Ishikawa (cell line): ENCODE measurements around the gene EMC9.
A peak's percentile ranks its signal among the peaks of the same experiment; 100 is the strongest.

ENCODE experiments used
- CEBPB ChIP-seq: IDR thresholded peaks from 2 replicates; pipeline ENCODE4 v1.6.1; 2012
- CREB1 ChIP-seq: IDR thresholded peaks from 2 replicates; pipeline ENCODE4 v1.6.1; 2012; ENCODE audit warnings: low read depth
- EGR1 ChIP-seq: IDR thresholded peaks from 2 replicates; pipeline ENCODE4 v1.6.1; 2012
- EP300 ChIP-seq: IDR thresholded peaks from 2 replicates; pipeline ENCODE4 v1.6.1; 2012; ENCODE audit warnings: borderline replicate concordance
- FOXM1 ChIP-seq: IDR thresholded peaks from 2 replicates; pipeline ENCODE4 v1.6.1; 2012; ENCODE audit warnings: low read depth, borderline replicate concordance
- NFIC ChIP-seq: IDR thresholded peaks from 2 replicates; pipeline ENCODE4 v1.6.1; 2012
- RAD21 ChIP-seq: IDR thresholded peaks from 2 replicates; pipeline ENCODE4 v1.6.1; 2012; ENCODE audit warnings: low read depth
- TAF1 ChIP-seq: IDR thresholded peaks from 2 replicates; pipeline ENCODE4 v1.6.1; 2012; ENCODE audit warnings: low read depth, mild to moderate bottlenecking
- TCF12 ChIP-seq: IDR thresholded peaks from 2 replicates; pipeline ENCODE4 v1.6.1; 2012; ENCODE audit warnings: low read depth
- TEAD4 ChIP-seq: IDR thresholded peaks from 2 replicates; pipeline ENCODE4 v1.6.1; 2012
- YY1 ChIP-seq: IDR thresholded peaks from 2 replicates; pipeline ENCODE4 v1.6.1; 2012; ENCODE audit warnings: low read depth
- ZBTB7A ChIP-seq: IDR thresholded peaks from 2 replicates; pipeline ENCODE4 v1.6.1; 2012; ENCODE audit warnings: low read depth
- TF ChIP-seq, protein P1 (sequence below): IDR thresholded peaks from 2 replicates; pipeline ENCODE4 v1.6.1; 2012
- TF ChIP-seq, protein P2 (sequence below): IDR thresholded peaks from 2 replicates; pipeline ENCODE4 v1.6.1; 2012; ENCODE audit warnings: low read depth, mild to moderate bottlenecking
- TF ChIP-seq, protein P3 (sequence below): IDR thresholded peaks from 2 replicates; pipeline ENCODE4 v1.6.1; 2012

EMC9 gene

DNA sequence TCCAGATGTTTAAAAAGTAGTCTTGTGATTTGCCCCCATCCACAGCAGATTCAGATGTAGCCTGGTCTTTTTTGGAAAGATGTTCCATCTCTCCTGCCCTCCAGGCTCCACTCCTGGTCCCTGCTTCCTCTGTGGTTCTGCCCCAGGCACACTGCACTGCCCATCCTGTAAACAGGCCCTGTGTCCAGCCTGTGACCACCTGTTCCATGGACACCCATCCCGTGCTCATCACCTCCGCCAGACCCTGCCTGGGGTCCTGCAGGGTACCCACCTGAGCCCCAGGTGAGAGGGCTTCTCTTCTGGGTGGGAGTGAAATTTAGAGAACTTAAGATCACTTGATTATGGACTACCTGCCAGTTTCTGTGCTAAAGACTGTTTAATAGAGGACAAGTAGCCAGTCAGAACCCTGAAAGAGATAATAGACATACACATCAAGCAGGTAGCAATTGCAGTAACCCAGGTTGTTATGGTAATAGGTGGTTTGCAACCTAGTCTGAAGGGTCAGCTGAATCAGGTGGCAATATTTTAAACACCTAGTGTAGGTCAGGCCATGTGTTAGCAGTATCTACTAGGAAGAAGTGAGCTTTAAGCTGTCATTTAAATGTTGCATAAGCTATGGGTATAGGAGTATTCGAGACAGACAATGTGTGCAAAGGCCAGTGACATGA lies 8.0 kb upstream of the EMC9 start:
- no peak for TF ChIP-seq EP300
- no peak for TF ChIP-seq NFIC
- no peak for TF ChIP-seq TEAD4
- no peak for TF ChIP-seq RAD21
- TF ChIP-seq EGR1: no peak
- TF ChIP-seq, protein P1, sequence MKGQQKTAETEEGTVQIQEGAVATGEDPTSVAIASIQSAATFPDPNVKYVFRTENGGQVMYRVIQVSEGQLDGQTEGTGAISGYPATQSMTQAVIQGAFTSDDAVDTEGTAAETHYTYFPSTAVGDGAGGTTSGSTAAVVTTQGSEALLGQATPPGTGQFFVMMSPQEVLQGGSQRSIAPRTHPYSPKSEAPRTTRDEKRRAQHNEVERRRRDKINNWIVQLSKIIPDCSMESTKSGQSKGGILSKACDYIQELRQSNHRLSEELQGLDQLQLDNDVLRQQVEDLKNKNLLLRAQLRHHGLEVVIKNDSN: no peak
- no peak for TF ChIP-seq TCF12
- TF ChIP-seq CEBPB: no peak
- TF ChIP-seq YY1: no peak
- no peak for TF ChIP-seq FOXM1
- no peak for TF ChIP-seq CREB1
- no peak for TF ChIP-seq ZBTB7A
- TF ChIP-seq, protein P2, sequence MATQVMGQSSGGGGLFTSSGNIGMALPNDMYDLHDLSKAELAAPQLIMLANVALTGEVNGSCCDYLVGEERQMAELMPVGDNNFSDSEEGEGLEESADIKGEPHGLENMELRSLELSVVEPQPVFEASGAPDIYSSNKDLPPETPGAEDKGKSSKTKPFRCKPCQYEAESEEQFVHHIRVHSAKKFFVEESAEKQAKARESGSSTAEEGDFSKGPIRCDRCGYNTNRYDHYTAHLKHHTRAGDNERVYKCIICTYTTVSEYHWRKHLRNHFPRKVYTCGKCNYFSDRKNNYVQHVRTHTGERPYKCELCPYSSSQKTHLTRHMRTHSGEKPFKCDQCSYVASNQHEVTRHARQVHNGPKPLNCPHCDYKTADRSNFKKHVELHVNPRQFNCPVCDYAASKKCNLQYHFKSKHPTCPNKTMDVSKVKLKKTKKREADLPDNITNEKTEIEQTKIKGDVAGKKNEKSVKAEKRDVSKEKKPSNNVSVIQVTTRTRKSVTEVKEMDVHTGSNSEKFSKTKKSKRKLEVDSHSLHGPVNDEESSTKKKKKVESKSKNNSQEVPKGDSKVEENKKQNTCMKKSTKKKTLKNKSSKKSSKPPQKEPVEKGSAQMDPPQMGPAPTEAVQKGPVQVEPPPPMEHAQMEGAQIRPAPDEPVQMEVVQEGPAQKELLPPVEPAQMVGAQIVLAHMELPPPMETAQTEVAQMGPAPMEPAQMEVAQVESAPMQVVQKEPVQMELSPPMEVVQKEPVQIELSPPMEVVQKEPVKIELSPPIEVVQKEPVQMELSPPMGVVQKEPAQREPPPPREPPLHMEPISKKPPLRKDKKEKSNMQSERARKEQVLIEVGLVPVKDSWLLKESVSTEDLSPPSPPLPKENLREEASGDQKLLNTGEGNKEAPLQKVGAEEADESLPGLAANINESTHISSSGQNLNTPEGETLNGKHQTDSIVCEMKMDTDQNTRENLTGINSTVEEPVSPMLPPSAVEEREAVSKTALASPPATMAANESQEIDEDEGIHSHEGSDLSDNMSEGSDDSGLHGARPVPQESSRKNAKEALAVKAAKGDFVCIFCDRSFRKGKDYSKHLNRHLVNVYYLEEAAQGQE: no peak

DNA sequence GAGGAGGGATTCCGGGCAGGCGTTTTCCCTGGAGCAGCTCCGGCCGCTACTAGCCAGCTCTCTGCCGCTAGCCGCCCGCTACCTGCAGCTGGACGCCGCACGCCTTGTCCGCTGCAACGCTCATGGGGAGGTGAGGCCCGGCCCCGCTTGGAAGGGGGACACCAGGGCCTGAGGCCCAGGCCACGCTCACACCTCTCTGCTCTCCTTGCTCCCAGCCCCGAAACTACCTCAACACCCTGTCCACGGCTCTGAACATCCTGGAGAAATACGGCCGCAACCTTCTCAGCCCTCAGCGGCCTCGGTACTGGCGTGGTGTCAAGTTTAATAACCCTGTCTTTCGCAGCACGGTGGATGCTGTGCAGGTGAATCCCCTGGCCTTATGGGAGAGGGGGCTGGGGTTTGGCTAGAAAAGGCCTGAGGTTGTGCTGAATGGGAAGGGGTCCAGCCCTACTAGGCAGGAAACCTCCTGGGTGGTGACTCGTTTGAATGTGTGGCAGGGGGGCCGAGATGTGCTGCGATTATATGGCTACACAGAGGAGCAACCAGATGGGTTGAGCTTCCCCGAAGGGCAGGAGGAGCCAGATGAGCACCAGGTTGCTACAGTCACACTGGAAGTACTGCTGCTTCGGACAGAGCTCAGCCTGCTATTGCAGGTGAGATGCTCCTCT lies 6.5 kb upstream of the EMC9 start:
- TF ChIP-seq FOXM1: no peak
- no peak for TF ChIP-seq TCF12
- TF ChIP-seq, protein P2: no peak
- no peak for TF ChIP-seq RAD21
- TF ChIP-seq CEBPB: no peak
- TF ChIP-seq EP300: no peak
- TF ChIP-seq, protein P3, sequence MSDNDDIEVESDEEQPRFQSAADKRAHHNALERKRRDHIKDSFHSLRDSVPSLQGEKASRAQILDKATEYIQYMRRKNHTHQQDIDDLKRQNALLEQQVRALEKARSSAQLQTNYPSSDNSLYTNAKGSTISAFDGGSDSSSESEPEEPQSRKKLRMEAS: no peak
- no peak for TF ChIP-seq ZBTB7A
- no peak for TF ChIP-seq NFIC
- no peak for TF ChIP-seq EGR1
- TF ChIP-seq, protein P1: no peak
- no peak for TF ChIP-seq TAF1

DNA sequence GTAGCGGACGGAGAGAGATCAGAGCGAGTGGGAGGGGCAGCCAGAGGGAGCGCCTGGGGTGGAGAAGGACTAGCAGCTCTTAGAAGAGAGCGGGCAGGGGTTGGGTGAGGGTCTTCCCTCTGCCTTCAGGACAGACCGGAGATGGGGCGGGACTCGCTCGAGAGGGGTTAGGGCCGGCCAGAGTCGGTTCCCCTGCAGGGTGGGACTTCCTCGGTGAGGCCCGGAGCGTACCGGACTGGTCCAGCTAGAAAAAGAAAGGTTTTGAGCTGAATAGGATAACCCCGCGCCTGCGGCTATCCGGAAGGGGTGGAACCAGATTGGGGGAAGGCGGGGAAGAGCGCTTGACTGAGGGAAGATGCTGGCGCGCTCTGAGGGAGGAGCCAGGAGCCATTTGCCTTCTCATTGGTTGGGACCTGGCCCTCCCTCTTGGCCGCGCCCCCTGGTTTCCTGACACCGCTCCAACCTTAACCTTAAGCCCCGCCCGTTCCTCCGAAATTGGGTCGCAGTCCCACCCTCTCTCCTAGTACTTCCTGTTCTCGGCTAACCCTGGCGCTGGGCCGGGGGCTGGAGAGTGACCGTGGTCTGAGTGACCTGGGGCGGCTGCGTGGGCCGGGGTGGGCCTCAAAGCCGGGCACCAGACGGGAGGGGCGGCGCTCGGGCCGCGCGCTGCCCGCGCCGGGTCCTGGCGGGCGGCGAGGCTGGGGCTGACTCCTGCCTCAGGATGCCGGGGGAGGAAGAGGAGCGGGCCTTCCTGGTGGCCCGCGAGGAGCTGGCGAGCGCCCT lies 5.8 kb upstream of the EMC9 start, which contains the start of gene RNF31:
TSS of gene RNF31 (plus strand) at position 521 of the 783 bp plus-strand sequence. CDS start at position 722, 201 bp downstream.
- TF ChIP-seq RAD21 (no peak), TAF1 (peak; percentile 38), CREB1 (no peak)

DNA sequence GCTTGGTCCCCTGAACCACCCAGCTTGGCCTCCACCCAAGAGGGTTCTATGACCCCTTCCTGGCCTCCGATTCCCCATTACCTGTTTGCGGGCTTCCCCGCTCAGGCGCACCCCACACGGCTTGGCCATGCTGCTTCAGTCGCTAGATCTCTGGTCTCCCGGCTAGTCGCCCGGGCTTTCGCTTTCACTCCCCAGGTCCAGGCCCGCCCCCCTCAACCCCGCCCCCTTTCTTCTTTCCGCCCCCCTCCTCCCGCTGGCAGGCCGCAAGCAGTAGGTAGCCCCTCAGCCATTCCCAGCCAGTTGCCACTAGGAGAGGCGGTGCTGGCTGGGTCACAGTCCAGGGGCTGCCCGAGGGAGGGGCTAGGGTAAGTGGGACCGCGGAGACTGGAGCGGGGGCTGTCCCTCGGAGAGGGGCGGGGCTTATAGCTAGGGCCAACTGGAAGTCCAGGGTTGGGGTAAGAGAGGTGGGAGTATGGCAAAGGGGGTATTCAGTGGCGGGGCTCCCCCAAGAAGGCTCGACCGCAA lies 5.1 kb upstream of the EMC9 start, which contains the start of gene PSME2:
TSS of gene PSME2 (minus strand) at position 158 of the 525 bp plus-strand sequence. CDS start at position 129, 29 bp downstream.
- TF ChIP-seq NFIC (no peak), EGR1 (no peak), TEAD4 (0 out of 2 replicates have a peak, but pooled peaks have one; percentile 4), ZBTB7A (no peak), TAF1 (peak; percentile 33; the same call in 1 of the 2 replicates), CREB1 (no peak), RAD21 (no peak), YY1 (no peak)
- TF ChIP-seq, protein P2: no peak
- TF ChIP-seq, protein P3: no peak; the same call in 1 of the 2 replicates
